Stomach smooth muscle (tissue), 2 donors: ENCODE results near the gene CMTM8.
"Not testable (repeated sequence)": the region's sequence is repeated elsewhere in the genome, so short reads cannot be mapped to it uniquely, and the experiment has no call there.

ENCODE experiments used
- H3K27ac ChIP-seq: one replicate; pipeline ENCODE4 v1.7.0; 2013; ENCODE audit warnings: mild to moderate bottlenecking, low read length, inconsistent platforms
- H3K27me3 ChIP-seq, 2 donors: one replicate each; pipeline ENCODE4 v1.7.0; 2013; ENCODE audit warnings: low read length in 2 of 2; ENCODE audit not compliant: insufficient read depth in 2 of 2, control insufficient read depth in 1 of 2
- H3K36me3 ChIP-seq, 2 donors: one replicate each; pipeline ENCODE4 v1.7.0; 2013; ENCODE audit warnings: low read length in 2 of 2; ENCODE audit not compliant: control insufficient read depth in 2 of 2, insufficient read depth in 2 of 2
- H3K4me1 ChIP-seq: one replicate; pipeline ENCODE4 v1.7.0; 2013; ENCODE audit warnings: low read length; ENCODE audit not compliant: control insufficient read depth, insufficient read depth
- H3K4me3 ChIP-seq, 2 donors: one replicate each; pipeline ENCODE4 v1.7.0; 2013; ENCODE audit warnings: low read length in 2 of 2
- H3K9ac ChIP-seq, 2 donors: one replicate each; pipeline ENCODE4 v1.7.0; 2013; ENCODE audit warnings: low read length in 2 of 2, mild to moderate bottlenecking in 1 of 2
- H3K9me3 ChIP-seq, 2 donors: one replicate each; pipeline ENCODE4 v1.7.0; 2013; ENCODE audit warnings: low read length in 2 of 2; ENCODE audit not compliant: control insufficient read depth in 2 of 2
- donor health status: healthy.
- donor health status: Pancreatic carcinoma.

Gene CMTM8

GRCh38 chr3:32376115-32376514, 137.6 kb downstream of the CMTM8 start:
- H3K9me3 ChIP-seq, result no peaks in the 10 kb centered on the region
- H3K36me3 ChIP-seq, result no peaks in the 10 kb centered on the region
- H3K27me3 ChIP-seq, result no peaks in the 10 kb centered on the region
- no peaks in the 10 kb centered on the region for H3K4me1 ChIP-seq
- H3K4me3 ChIP-seq, result no peak overlapping the region
- no peak overlapping the region for H3K9ac ChIP-seq
- no peak overlapping the region for H3K27ac ChIP-seq

DNA sequence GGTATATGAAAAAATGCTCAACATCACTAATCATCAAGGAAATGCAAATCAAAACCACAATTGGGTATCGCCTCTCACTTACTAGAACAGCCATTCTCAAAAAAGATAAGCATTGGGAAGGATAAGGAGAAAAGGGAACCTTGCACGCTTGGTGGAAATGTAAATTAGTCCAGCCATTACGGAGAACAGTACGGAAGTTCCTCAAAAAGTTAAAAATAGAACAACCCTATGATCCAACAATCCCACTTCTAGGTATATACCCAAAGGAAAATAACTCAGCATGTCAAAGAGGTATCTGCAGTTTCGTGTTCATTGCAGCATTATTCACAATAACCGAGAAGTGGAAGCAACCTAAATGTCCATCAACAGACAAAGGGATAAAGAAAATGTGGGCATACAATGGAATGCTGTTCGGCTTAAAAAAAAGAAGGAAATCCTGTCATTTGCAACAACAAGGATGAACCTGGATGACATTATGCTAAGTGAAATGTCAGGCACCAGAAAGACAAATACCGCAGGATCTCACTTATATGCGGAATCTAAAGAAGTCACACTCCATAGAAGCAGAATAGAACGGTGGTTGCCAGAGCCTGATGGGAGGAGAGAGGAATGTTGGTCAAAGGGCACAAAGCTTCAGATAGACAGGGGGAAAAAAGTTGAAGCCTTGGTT, 141.5 kb downstream of the CMTM8 start:
- Histone ChIP-seq H3K27me3 (no peaks in the 10 kb centered on the region), H3K9ac (no peak overlapping the region), H3K4me1 (no peaks in the 10 kb centered on the region), H3K27ac (no peak overlapping the region), H3K9me3 (no peaks in the 10 kb centered on the region), H3K36me3 (no peaks in the 10 kb centered on the region), H3K4me3 (no peak overlapping the region)

DNA sequence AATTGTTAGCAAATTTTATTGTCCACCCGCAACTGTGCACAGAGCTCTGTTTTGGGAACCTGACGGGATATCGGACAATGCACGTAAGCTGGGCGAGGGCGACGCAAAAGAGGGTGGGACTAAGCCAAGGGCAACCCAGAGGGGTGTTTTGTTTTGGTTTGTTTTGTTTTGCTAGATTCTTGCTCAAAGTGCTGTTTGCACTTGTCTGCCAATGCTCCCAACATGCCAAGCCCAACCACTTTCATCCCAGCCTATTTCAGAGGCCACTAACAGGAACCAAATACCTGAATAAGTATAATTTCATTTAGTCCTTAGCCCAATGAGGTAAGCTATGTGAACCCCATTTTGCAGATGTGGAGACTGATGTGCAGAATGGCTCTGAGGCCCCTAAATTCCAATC, 143.4 kb downstream of the CMTM8 start:
- Histone ChIP-seq H3K4me1 (no peaks in the 10 kb centered on the region), H3K9ac (no peak overlapping the region), H3K27ac (no peak overlapping the region), H3K36me3 (no peaks in the 10 kb centered on the region), H3K9me3 (no peaks in the 10 kb centered on the region), H3K27me3 (peaks cover 0 to 5% of the 10 kb centered on the region in 2 donors), H3K4me3 (no peak overlapping the region)

- Histone ChIP-seq H3K9ac (no peak overlapping the region), H3K9me3 (no peaks in the 10 kb centered on the region), H3K4me3 (no peak overlapping the region), H3K27ac (no peak overlapping the region), H3K36me3 (no peaks in the 10 kb centered on the region), H3K4me1 (no peaks in the 10 kb centered on the region), H3K27me3 (peaks cover 0 to 5% of the 10 kb centered on the region in 2 donors)
Measured at GRCh38 chr3:32383136-32383711, 144.7 kb downstream of the CMTM8 start.

- Histone ChIP-seq H3K27me3 (peaks cover 0 to 5% of the 10 kb centered on the region in 2 donors), H3K4me3 (no peak overlapping the region), H3K9ac (no peak overlapping the region), H3K36me3 (no peaks in the 10 kb centered on the region), H3K27ac (no peak overlapping the region), H3K9me3 (no peaks in the 10 kb centered on the region), H3K4me1 (no peaks in the 10 kb centered on the region)
Measured at GRCh38 chr3:32384938-32385337, 146.5 kb downstream of the CMTM8 start.

GRCh38 chr3:32387512-32387911, 149.0 kb downstream of the CMTM8 start:
- Histone ChIP-seq H3K27me3 (peaks cover 4 to 18% of the 10 kb centered on the region in 2 donors), H3K27ac (no peak overlapping the region)

DNA sequence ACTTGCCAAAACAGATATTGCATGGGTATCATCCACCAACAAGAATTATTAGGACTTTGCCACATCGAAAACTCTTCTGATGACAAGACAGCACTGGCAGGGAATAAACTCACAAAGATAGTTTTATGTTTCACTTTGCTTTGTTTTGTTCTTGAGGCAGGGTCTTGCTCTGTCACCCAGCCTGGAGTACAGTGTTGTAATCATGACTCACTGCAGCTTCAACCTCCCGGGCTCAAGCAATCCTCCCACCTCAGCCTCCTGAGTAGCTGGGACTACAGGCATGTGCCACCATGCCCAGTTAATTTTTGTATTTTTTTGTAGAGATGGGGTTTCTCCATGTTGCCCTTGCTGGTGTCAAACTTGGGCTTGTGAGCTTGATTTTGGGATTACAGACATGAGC, 151.1 kb downstream of the CMTM8 start:
- not testable (repeated sequence) for H3K36me3 ChIP-seq, H3K9me3 ChIP-seq
- peaks cover 4 to 20% of the 10 kb centered on the region in 2 donors for H3K27me3 ChIP-seq

More at GRCh38 chr3:32387512-32387911, 149.0 kb downstream of the CMTM8 start:
- no peaks in the 10 kb centered on the region for H3K36me3 ChIP-seq
- H3K9me3 ChIP-seq, result no peaks in the 10 kb centered on the region
- no peak overlapping the region for H3K4me3 ChIP-seq
- H3K4me1 ChIP-seq, result peaks cover 7% of the 10 kb centered on the region
- no peak overlapping the region for H3K9ac ChIP-seq

DNA sequence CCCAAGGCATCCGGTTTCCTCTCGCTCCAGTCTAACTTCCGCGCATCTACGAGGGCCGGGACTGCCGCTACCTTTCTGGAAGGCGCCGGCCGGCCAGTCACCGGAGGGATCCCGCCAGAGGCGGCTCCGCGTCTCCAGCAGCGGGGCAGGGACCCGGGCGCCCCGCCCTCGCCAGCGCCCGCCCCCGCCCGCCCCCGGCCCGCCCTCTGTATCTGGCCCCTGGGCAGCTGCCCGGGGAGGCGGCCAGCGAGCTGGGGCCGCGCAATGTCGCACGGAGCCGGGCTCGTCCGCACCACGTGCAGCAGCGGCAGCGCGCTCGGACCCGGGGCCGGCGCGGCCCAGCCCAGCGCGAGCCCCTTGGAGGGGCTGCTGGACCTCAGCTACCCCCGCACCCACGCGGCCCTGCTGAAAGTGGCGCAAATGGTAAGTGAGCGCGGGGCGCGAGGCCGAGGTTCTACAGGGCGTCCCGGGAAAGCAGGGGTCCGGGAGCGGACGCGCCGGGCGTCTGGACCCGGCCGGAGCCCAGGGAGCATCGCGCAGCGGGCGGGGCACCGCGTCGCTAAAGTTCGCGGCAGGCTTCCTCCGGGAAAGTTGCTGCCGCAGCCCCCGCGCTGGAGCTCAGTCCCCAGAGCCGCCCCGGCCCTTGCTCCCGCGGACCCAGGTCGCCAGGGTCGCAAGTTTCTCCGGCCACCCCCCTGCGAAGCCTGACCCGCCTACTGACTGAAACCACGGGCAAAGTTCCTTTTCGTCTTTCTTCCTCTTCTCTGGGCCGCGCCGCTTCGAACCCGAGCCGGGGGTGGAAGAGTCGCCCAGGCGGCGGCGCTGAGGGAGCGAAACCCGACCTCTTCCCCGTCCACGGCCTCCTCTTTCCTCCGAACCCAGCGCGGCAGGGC, 153.4 kb downstream of the CMTM8 start, which contains the start of gene CMTM7:
Gene CMTM7 (plus strand): TSS at position 211 of the 893 bp plus-strand sequence. CDS start 54 bp downstream, at position 265.
- peaks cover 4 to 14% of the 10 kb centered on the region in 2 donors for H3K27me3 ChIP-seq
- H3K4me1 ChIP-seq, result peaks cover 7% of the 10 kb centered on the region
- H3K36me3 ChIP-seq, result no peaks in the 10 kb centered on the region
- H3K9me3 ChIP-seq, result no peaks in the 10 kb centered on the region
- peak within 1 kb of the TSS; percentile 37 for H3K27ac ChIP-seq
- H3K9ac ChIP-seq, result peak within 1 kb of the TSS; percentile 14 to 36
- H3K4me3 ChIP-seq, result peak within 1 kb of the TSS; percentile 55 to 75

More for the DNA sequence above, 151.1 kb downstream of the CMTM8 start:
- H3K4me1 ChIP-seq, H3K4me3 ChIP-seq, H3K9ac ChIP-seq, H3K27ac ChIP-seq: not testable (repeated sequence)

DNA sequence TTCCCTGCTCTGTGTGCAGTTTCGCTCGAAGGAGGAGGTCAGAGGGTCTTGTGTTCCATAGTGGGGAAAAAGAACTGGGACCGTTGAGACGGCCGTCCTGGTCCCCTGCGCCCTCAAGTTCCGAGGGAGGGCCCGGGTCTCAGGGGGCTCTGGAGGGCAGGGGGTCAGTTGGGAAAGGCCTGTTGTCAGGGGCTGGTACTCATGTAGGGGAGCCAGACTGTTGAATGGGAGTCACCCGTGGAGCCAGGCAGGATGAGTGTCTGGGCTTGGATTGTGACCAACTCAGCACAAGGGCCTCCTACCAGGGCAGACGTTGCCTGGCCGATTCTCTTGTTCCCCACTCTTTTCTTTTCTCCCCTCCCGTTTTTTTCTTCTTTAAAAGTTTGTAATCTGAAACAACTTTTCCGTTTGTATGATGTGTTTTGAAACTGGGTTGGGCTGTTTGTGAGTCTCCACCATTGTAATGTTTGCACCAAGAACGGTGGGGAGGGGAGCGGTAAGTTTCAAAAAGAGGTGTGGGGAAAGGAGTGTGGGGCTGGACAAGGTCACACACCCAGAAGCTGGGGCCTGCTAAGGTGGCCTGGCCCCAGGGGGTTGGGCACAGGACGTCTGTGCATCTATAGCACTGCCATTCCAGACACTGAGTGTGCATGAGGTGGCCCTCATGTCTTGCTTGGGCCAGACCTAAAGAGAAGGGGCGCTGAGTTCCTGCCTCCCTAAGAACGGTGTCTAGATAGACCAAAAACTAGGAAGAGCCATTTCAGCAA, 154.2 kb downstream of the CMTM8 start:
- Histone ChIP-seq H3K9me3 (no peaks in the 10 kb centered on the region), H3K4me1 (peaks cover 7% of the 10 kb centered on the region), H3K4me3 (peak overlapping the region; percentile 52 to 75), H3K27ac (peak overlapping the region; percentile 37), H3K36me3 (no peaks in the 10 kb centered on the region), H3K9ac (peak overlapping the region in 1 of 2 donors; percentile 36), H3K27me3 (peaks cover 4 to 14% of the 10 kb centered on the region in 2 donors)

DNA sequence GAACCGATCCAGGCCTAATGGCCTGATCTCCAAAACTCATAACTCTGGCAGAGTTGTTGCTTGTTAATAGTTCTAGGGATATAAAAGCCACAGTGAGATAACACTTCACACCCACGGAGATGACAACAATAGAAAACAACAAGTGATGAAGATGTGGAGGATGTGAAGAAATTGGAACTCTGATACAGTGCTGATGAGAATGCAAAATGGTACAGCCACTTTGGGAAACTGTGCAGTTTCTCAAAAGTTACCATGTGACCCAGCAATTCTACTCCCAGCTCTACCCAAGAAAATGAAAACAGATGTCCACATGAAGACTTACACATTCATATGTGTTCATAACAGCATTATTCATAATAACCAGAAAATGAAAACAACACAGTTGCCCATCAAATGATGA, 157.0 kb downstream of the CMTM8 start:
- no peaks in the 10 kb centered on the region for H3K36me3 ChIP-seq
- no peak overlapping the region for H3K9ac ChIP-seq
- H3K4me1 ChIP-seq, result peaks cover 7% of the 10 kb centered on the region
- H3K27me3 ChIP-seq, result peaks cover 6 to 14% of the 10 kb centered on the region in 2 donors
- no peak overlapping the region for H3K27ac ChIP-seq
- H3K9me3 ChIP-seq, result no peaks in the 10 kb centered on the region
- no peak overlapping the region for H3K4me3 ChIP-seq
